MM.1S (cell line): ENCODE results near the gene LRRC8C.

Source experiments
- DNase-seq: peaks from one replicate; pipeline ENCODE4 v3.0.0-alpha.2; 2015
- H2AFZ ChIP-seq: fragments of 300-600 bp; sonication (generic); 2 replicates; pipeline ENCODE4 v1.6.0; 2016; ENCODE audit warnings: antibody characterized with exemption, low read length
- H3F3A ChIP-seq: fragments of 300-600 bp; sonication (generic); 2 replicates; pipeline ENCODE4 v1.6.1; 2016; ENCODE audit warnings: mild to moderate bottlenecking, antibody characterized with exemption, low read length, moderate library complexity, mixed read lengths; ENCODE audit not compliant: insufficient read depth
- H3K27ac ChIP-seq: fragments of 300-600 bp; sonication (generic); 2 replicates; pipeline ENCODE4 v1.5.1; 2016; ENCODE audit warnings: mild to moderate bottlenecking, low read length
- H3K27me3 ChIP-seq: fragments of 300-600 bp; sonication (generic); replicated peaks from 2 replicates; pipeline ENCODE4 v1.6.0; 2016; ENCODE audit warnings: low read length; ENCODE audit not compliant: insufficient read depth
- H3K36me3 ChIP-seq: fragments of 300-600 bp; sonication (generic); replicated peaks from 2 replicates; pipeline ENCODE4 v1.6.1; 2016; ENCODE audit warnings: mild to moderate bottlenecking, low read length, mixed read lengths; ENCODE audit not compliant: insufficient read depth
- H3K4me1 ChIP-seq: fragments of 300-600 bp; sonication (generic); 2 replicates; pipeline ENCODE4 v1.6.1; 2016; ENCODE audit warnings: low read length, mixed read lengths
- H3K4me2 ChIP-seq: fragments of 300-600 bp; sonication (generic); 2 replicates; pipeline ENCODE4 v1.6.0; 2016; ENCODE audit warnings: low read depth, low read length
- H3K4me3 ChIP-seq: fragments of 300-600 bp; sonication (generic); 2 replicates; pipeline ENCODE4 v1.5.1; 2016; ENCODE audit warnings: low read length, mixed read lengths
- H3K79me2 ChIP-seq: fragments of 300-600 bp; sonication (generic); 2 replicates; pipeline ENCODE4 v1.6.1; 2016; ENCODE audit warnings: mixed run types, low read length, mixed read lengths
- H3K9ac ChIP-seq: fragments of 300-600 bp; sonication (generic); 2 replicates; pipeline ENCODE4 v1.6.1; 2016; ENCODE audit warnings: low read length, mixed read lengths
- H3K9me2 ChIP-seq: fragments of 300-600 bp; sonication (generic); replicated peaks from 2 replicates; pipeline ENCODE4 v1.6.1; 2016; ENCODE audit warnings: mild to moderate bottlenecking, low read length, mixed read lengths; ENCODE audit not compliant: insufficient read depth
- H3K9me3 ChIP-seq: fragments of 300-600 bp; sonication (generic); replicated peaks from 2 replicates; pipeline ENCODE4 v1.6.1; 2016; ENCODE audit warnings: mild to moderate bottlenecking, low read length, mixed read lengths; ENCODE audit not compliant: insufficient read depth
- H4K20me1 ChIP-seq: fragments of 300-600 bp; sonication (generic); 2 replicates; pipeline ENCODE4 v1.6.1; 2016; ENCODE audit warnings: mild to moderate bottlenecking, low read length, moderate library complexity, mixed read lengths; ENCODE audit not compliant: insufficient read depth
- EZH2 ChIP-seq: fragments of 300-600 bp; sonication (generic); optimal IDR thresholded peaks from 2 replicates; pipeline ENCODE3; 2017; ENCODE audit warnings: low read depth, mild to moderate bottlenecking, antibody characterized with exemption, low read length, mixed read lengths
- EZH2phosphoT487 ChIP-seq: fragments of 300-600 bp; sonication (generic); IDR thresholded peaks from 2 replicates; pipeline ENCODE4 v1.6.1; 2018; ENCODE audit warnings: antibody characterized with exemption, low read length
- TF ChIP-seq, protein P1 (sequence below): fragments of 300-600 bp; sonication (generic); IDR thresholded peaks from 2 replicates; pipeline ENCODE4 v1.5.1; 2016; ENCODE audit warnings: antibody characterized with exemption, low read length, mixed read lengths

Gene LRRC8C

DNA sequence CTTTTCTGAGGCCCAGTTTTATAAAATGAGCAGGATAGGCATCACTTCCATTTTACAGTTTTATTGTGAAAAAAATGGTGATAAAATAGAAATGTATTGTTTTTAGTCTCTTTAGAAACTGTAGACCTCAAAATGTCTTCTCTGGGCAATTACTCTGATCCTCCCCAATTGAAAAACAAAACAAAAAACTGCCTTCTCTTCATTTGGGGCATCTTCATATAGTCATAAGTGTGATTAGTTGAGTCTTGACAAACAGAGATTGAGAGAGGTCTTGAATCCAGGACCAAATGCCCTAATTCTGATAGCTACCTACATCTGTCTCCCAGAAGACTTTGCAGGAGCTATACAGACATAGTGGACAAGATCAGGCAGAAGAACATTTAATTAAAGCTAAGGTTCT lies 62.9 kb downstream of the LRRC8C start:
- H3K9me3 ChIP-seq = no peaks in the 10 kb centered on the region
- no peak overlapping the region for H3K4me2 ChIP-seq
- no peaks in the 10 kb centered on the region for H4K20me1 ChIP-seq
- H3K36me3 ChIP-seq = no peaks in the 10 kb centered on the region
- H3K79me2 ChIP-seq = peaks cover 6% of the 10 kb centered on the region; the same call in 1 of the 2 replicates
- TF ChIP-seq EZH2 (no peak), EZH2phosphoT487 (no peak)
- TF ChIP-seq, protein P1, sequence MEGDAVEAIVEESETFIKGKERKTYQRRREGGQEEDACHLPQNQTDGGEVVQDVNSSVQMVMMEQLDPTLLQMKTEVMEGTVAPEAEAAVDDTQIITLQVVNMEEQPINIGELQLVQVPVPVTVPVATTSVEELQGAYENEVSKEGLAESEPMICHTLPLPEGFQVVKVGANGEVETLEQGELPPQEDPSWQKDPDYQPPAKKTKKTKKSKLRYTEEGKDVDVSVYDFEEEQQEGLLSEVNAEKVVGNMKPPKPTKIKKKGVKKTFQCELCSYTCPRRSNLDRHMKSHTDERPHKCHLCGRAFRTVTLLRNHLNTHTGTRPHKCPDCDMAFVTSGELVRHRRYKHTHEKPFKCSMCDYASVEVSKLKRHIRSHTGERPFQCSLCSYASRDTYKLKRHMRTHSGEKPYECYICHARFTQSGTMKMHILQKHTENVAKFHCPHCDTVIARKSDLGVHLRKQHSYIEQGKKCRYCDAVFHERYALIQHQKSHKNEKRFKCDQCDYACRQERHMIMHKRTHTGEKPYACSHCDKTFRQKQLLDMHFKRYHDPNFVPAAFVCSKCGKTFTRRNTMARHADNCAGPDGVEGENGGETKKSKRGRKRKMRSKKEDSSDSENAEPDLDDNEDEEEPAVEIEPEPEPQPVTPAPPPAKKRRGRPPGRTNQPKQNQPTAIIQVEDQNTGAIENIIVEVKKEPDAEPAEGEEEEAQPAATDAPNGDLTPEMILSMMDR = no peak
- H2AFZ ChIP-seq = no peak overlapping the region
- peak overlapping the region; percentile 93; the same call in 1 of the 2 replicates for H3K27ac ChIP-seq
- no peak for DNase-seq
- peaks cover 65% of the 10 kb centered on the region for H3K4me1 ChIP-seq
- no peaks in the 10 kb centered on the region for H3K9me2 ChIP-seq
- H3K9ac ChIP-seq = 0 out of 2 replicates have a peak overlapping the region, but pooled peaks have one; percentile 58
- H3K27me3 ChIP-seq = no peaks in the 10 kb centered on the region
- H3F3A ChIP-seq = peaks cover 29% of the 10 kb centered on the region
- H3K4me3 ChIP-seq = no peak overlapping the region

DNA sequence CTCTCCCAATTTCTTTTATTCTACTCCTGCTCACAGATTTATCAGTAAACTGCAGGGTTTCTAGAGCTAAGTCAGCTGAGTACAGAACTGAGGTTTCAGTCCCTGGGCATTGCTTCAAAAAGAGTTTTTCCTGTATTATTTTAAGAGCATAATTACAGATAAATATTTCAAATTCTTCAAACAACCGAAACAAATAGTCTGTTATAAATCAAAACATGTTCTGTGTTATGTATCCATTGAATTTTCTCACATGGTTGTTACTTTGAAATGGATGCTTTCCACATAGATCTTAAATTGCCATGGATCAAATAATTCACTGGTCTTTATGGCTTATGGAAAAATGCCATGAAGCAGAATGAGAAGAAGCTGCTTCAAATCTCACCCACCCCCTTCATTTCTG lies 64.5 kb downstream of the LRRC8C start:
- Histone ChIP-seq H3K4me3 (no peak overlapping the region), H3K4me1 (peaks cover 59% of the 10 kb centered on the region), H3K79me2 (peaks cover 6% of the 10 kb centered on the region; the same call in 1 of the 2 replicates), H3K9me3 (no peaks in the 10 kb centered on the region), H2AFZ (no peak overlapping the region), H3K9ac (no peak overlapping the region), H3K36me3 (no peaks in the 10 kb centered on the region), H4K20me1 (no peaks in the 10 kb centered on the region), H3K4me2 (no peak overlapping the region), H3F3A (peaks cover 29% of the 10 kb centered on the region), H3K27ac (no peak overlapping the region), H3K9me2 (no peaks in the 10 kb centered on the region), H3K27me3 (no peaks in the 10 kb centered on the region)
- DNase-seq = no peak
- TF ChIP-seq, protein P1 = no peak
- TF ChIP-seq EZH2phosphoT487 (no peak), EZH2 (no peak)

DNA sequence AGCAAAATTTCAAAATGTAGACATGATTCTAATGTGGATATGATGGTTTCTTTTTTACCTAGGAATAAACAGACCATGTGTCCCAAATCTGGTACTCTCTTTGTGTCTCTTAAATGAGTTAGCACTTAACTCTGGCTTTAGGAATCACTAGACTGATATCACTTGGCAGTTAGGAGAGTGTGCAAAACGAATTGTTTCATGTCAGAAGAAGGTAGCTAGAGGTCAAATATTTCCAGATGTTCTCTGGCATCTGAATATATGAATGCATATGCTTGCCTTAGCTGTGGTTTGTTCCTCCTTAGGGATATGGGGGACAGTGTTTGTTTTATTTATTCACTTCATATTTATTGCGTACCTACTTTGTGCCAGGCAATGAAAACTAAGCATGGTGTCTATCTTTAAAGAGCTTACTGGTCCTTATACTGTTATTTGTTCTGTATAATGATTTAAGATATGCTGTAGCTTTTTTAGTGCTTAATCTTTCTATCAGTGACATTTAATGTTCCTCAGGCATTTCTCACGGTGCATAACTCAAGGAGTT lies 65.2 kb downstream of the LRRC8C start:
- Histone ChIP-seq H3K79me2 (peaks cover 6% of the 10 kb centered on the region; the same call in 1 of the 2 replicates), H3K36me3 (no peaks in the 10 kb centered on the region), H3F3A (peaks cover 25% of the 10 kb centered on the region), H3K4me2 (no peak overlapping the region), H3K27me3 (no peaks in the 10 kb centered on the region), H3K9ac (no peak overlapping the region), H2AFZ (no peak overlapping the region), H3K4me1 (peaks cover 52% of the 10 kb centered on the region), H3K27ac (no peak overlapping the region), H3K9me2 (no peaks in the 10 kb centered on the region), H4K20me1 (no peaks in the 10 kb centered on the region), H3K9me3 (no peaks in the 10 kb centered on the region), H3K4me3 (no peak overlapping the region)
- TF ChIP-seq EZH2 = no peak
- TF ChIP-seq, protein P1 = no peak
- TF ChIP-seq EZH2phosphoT487 = no peak
- no peak for DNase-seq
